ENCODE measurements around the gene CIAO1. TPM values are rescaled to one million over a fixed set of nuclear protein-coding genes. Genes with fewer than 3 reads are reported as not detected.

Gene CIAO1
- total RNA-seq, 4 donors from 2014 or later, result 60.6 to 128 (median 80.1) TPM

GRCh38 chr2:96249654-96250053, 16.4 kb upstream of the CIAO1 start:
- intact Hi-C loops (cut with DNase I), result no loop called here
- no peak overlapping the region for H3K4me3 ChIP-seq
- 88 to 94% methylated on average over 9 of the region's 9 CpGs for WGBS, 2 donors
- no peaks in the 10 kb centered on the region for H3K27me3 ChIP-seq
- peak overlapping the region in 1 of 4 donors; percentile 35 for H3K27ac ChIP-seq
- no peak for DNase-seq
- H3K9me3 ChIP-seq, result no peaks in the 10 kb centered on the region
- H3K4me1 ChIP-seq, result peaks cover 0 to 60% (median 6%) of the 10 kb centered on the region in 3 donors
- peaks cover 26 to 53% (median 28%) of the 10 kb centered on the region in 3 donors for H3K36me3 ChIP-seq
- TF ChIP-seq CTCF (IDR thresholded peaks at IDR 0.05) (no peak), POLR2A (IDR thresholded peaks at IDR 0.05) (no peak)

- peak overlapping the region in 2 of 4 donors; percentile 2 to 35 for H3K27ac ChIP-seq
- H3K4me1 ChIP-seq, result peaks cover 0 to 66% (median 6%) of the 10 kb centered on the region in 3 donors
- peaks cover 26 to 59% (median 33%) of the 10 kb centered on the region in 3 donors for H3K36me3 ChIP-seq
- TF ChIP-seq CTCF (IDR thresholded peaks at IDR 0.05) (no peak), POLR2A (IDR thresholded peaks at IDR 0.05) (no peak)
- no peak overlapping the region for H3K4me3 ChIP-seq
- DNase-seq, result no peak
- intact Hi-C loops (cut with DNase I), result no loop called here
- H3K27me3 ChIP-seq, result no peaks in the 10 kb centered on the region
- 81 to 85% methylated on average over 5 to 6 of the region's 6 CpGs for WGBS, 2 donors
- no peaks in the 10 kb centered on the region for H3K9me3 ChIP-seq
Observed at GRCh38 chr2:96250188-96250587, 15.8 kb upstream of the CIAO1 start.

- Histone ChIP-seq H3K36me3 (peaks cover 26 to 75% (median 34%) of the 10 kb centered on the region in 3 donors), H3K9me3 (no peaks in the 10 kb centered on the region), H3K4me1 (peaks cover 0 to 69% (median 3%) of the 10 kb centered on the region in 3 donors), H3K27ac (peak overlapping the region in 2 of 4 donors; percentile 2 to 41), H3K4me3 (no peak overlapping the region), H3K27me3 (no peaks in the 10 kb centered on the region)
- no peak for TF ChIP-seq CTCF (IDR thresholded peaks at IDR 0.05)
- TF ChIP-seq POLR2A (IDR thresholded peaks at IDR 0.05), result no peak
- WGBS, 2 donors, result 59 to 79% methylated on average over 6 of the region's 6 CpGs
- no peak for DNase-seq
- intact Hi-C loops (cut with DNase I), result no loop called here
Observed at GRCh38 chr2:96251721-96252292, 14.2 kb upstream of the CIAO1 start.

GRCh38 chr2:96252526-96252925, 13.5 kb upstream of the CIAO1 start:
- intact Hi-C loops (cut with DNase I), result no loop called here
- WGBS, 2 donors, result 88 to 95% methylated on average over 4 to 5 of the region's 8 CpGs
- Histone ChIP-seq H3K4me3 (no peak overlapping the region), H3K27me3 (no peaks in the 10 kb centered on the region), H3K27ac (no peak overlapping the region), H3K9me3 (no peaks in the 10 kb centered on the region), H3K4me1 (peaks cover 0 to 69% (median 3%) of the 10 kb centered on the region in 3 donors), H3K36me3 (peaks cover 26 to 82% (median 34%) of the 10 kb centered on the region in 3 donors)
- DNase-seq, result no peak
- TF ChIP-seq POLR2A (IDR thresholded peaks at IDR 0.05) (no peak), CTCF (IDR thresholded peaks at IDR 0.05) (no peak)

GRCh38 chr2:96253006-96253405, 13.0 kb upstream of the CIAO1 start:
- intact Hi-C loops (cut with DNase I), result no loop called here
- Histone ChIP-seq H3K27ac (peak overlapping the region in 1 of 4 donors; percentile 10), H3K9me3 (no peaks in the 10 kb centered on the region), H3K27me3 (no peaks in the 10 kb centered on the region), H3K4me1 (peaks cover 0 to 70% (median 6%) of the 10 kb centered on the region in 3 donors), H3K4me3 (no peak overlapping the region), H3K36me3 (peaks cover 26 to 87% (median 34%) of the 10 kb centered on the region in 3 donors)
- WGBS, 2 donors, result 81 to 90% methylated on average over 2 to 4 of the region's 7 CpGs
- TF ChIP-seq POLR2A (IDR thresholded peaks at IDR 0.05) (no peak), CTCF (IDR thresholded peaks at IDR 0.05) (no peak)
- no peak for DNase-seq

Measured in esophagus squamous epithelium (tissue), 5 donors.